Cardiac fibroblast (primary cell): ENCODE data around the gene PYURF.

Experiments
- DNase-seq, 2 donors: peaks; one replicate each; pipeline versions ENCODE4 v3.0.0 to v3.0.0-alpha.2; 2010; ENCODE audit warnings: low read depth in 2 of 2
- H3K4me3 ChIP-seq, 2 donors: replicated peaks in 1 of 2; 1 replicate in 1 of 2; 2 replicates in 1 of 2; pipeline ENCODE4 v1.5.1; 2011; ENCODE audit warnings: low read depth in 2 of 2, low read length in 2 of 2, mild to moderate bottlenecking in 2 of 2, moderate library complexity in 1 of 2
- CTCF ChIP-seq: IDR thresholded peaks from one replicate; pipeline ENCODE4 v1.5.1; 2011; ENCODE audit warnings: low read depth, mild to moderate bottlenecking, low read length, inconsistent platforms

Gene PYURF

DNA sequence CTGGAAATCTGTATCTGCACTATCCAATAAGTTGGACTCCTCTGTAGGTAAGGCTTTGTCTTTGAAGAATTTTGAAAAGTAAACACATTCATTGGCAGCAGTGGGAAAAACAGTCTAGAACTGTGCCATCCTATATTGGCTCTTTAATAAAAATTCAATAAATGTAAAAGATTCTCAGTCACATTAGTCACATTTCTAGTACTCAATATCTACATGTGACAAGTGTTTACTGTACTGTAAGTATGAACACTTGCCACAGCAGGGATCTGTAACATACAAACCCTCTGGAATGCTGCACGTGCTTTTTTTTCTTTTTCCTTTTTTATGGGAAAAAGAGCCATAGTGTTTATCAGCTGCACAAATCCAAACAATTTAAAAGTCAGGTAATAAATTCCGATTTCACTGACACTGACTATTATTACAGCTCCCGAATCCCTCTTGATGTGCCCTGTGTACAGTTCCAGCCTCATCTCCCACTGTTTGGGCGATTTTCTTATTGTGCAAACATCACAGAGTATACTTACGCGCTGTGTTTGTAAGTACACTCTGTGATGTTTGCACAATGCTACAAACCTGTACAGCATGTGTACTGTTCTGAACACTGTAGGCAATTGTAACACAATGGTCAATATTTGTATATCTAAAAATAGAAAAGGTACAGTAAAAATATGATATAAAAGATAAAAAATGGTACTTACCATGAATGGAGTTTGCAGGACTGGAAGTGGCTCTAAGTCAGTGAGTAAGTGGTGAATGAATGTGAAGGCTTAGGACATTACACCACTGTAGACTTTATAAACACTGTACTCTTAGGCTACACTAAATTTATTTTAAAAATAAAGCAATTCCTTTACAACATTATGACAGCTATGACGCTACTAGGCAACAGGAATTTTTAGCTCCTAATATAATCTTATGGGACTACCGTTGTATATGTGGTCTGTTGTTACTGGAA is 8.7 kb downstream of the PYURF start:
- H3K4me3 ChIP-seq: no peak overlapping the region
- TF ChIP-seq CTCF: no peak
- DNase-seq: no peak

DNA sequence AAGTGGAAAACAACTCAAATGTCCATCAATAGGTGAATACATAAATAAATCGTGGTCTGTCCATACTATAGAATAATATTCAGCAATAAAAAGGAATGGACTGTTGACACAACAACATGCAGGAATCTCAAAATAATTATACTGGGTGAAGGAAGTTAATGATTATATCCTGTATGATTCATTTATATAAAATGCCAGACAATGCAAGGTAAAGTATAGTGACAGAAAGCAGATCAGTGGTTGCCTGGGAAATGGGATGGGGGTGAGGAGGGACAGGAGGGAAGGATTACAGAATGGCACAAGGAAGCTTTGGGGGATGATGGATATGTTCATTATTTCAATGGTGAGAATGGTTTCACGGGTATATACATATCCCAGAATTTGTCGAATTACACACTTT is 12.3 kb downstream of the PYURF start:
- TF ChIP-seq CTCF: no peak
- no peak overlapping the region for H3K4me3 ChIP-seq
- no peak for DNase-seq

DNA sequence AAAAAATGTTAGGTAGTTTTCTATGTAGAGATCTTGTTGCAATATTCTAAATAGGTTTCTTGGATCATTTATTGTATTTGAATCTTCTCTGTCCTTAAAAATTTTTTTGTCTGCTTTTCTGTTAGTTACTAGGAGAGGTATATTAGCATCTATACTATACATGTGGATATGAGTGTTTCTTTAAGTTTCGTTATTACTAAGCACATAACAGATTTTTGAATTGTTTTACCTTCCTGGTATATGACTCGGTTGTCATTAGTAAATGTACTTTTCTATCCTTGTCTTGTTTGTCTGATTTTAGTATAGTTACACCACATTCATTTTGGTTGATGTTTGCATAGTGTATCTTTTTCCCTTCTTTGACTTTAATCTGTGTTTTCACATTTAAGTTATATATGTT is 20.2 kb downstream of the PYURF start:
- no peak overlapping the region for H3K4me3 ChIP-seq
- no peak for DNase-seq
- no peak for TF ChIP-seq CTCF

GRCh38 chr4:88497859-88498409 is 25.6 kb downstream of the PYURF start:
- H3K4me3 ChIP-seq: no peak overlapping the region
- TF ChIP-seq CTCF: no peak
- DNase-seq: no peak

GRCh38 chr4:88489100-88489761 is 34.3 kb downstream of the PYURF start:
- no peak for TF ChIP-seq CTCF
- no peak overlapping the region for H3K4me3 ChIP-seq
- no peak for DNase-seq

DNA sequence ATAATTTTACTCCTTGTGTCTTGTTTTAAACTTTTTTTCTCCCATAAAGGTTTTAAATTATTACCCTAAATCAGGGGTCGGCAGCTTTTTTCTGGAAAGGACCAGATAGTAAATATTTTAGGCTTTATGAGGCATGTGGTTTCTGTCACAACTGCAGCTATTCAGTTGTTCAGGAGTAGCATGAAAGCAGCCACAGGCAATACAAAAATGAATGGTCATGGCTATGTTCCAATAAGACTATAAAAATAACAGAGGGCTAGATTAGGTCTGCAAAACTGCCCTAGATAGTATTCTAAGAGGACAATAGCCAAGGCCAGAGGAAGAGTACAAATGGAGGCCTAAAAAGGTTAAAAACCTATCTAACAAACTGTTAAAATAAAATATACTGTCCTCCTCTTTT is 42.0 kb downstream of the PYURF start:
- H3K4me3 ChIP-seq: no peak overlapping the region
- peak in 1 of 2 donors; percentile 5 for DNase-seq
- no peak for TF ChIP-seq CTCF
